ENCODE measurements around the gene ZCCHC18. TPM values are rescaled to one million over a fixed set of nuclear protein-coding genes. Genes with fewer than 3 reads are reported as not detected.

The ZCCHC18 gene
- polyA plus RNA-seq, 2 of the 4 experiments (the other 2 are of a cell fraction): 0.19 to 0.35 TPM

- DNase-seq (ENCODE audit: low read depth in 1 of 2, low spot score in 1 of 2): peak; percentile 15 to 79
- no peaks in the 10 kb centered on the region for H3K4me1 ChIP-seq
- 0 out of 3 replicates have a peak overlapping the region, but pooled peaks have one; percentile 28 for H3K4me2 ChIP-seq
- TF ChIP-seq CBX8 (IDR thresholded peaks at IDR 0.05) (no peak), HEYL (CRISPR knock-in tag; IDR thresholded peaks at IDR 0.05) (no peak), PBX3 (IDR thresholded peaks at IDR 0.05) (no peak), MYC (IDR thresholded peaks at IDR 0.05; ENCODE audit: borderline replicate concordance, low read length) (no peak), RAD21 (conservative IDR thresholded peaks at IDR 0.05 in 1 of 2, IDR thresholded peaks at IDR 0.05 in 1 of 2) (peak; percentile 50 to 60), FOSL2 (IDR thresholded peaks at IDR 0.05) (no peak), FOSL2 (CRISPR knock-in tag; IDR thresholded peaks at IDR 0.05) (no peak), POLR2AphosphoS2 (conservative IDR thresholded peaks at IDR 0.05; ENCODE audit: low read length) (no peak), HOXB5 (CRISPR knock-in tag; IDR thresholded peaks at IDR 0.05) (no peak), NR3C1 (IDR thresholded peaks at IDR 0.05) (no peak), E2F6 (IDR thresholded peaks at IDR 0.05; ENCODE audit: borderline replicate concordance, low read depth) (no peak), CTCF (IDR thresholded peaks at IDR 0.05) (peak; percentile 67), REST (IDR thresholded peaks at IDR 0.05) (no peak), SMC3 (IDR thresholded peaks at IDR 0.05) (peak; percentile 56), FOSB (CRISPR knock-in tag; IDR thresholded peaks at IDR 0.05) (no peak)
- CTCF ChIA-PET: interaction anchor here (1.0 to 3.6 kb wide), 3 partner anchors 14 to 38 kb away, joined by 3 to 18 read pairs (median 15); partner anchors contain the start of gene ZCCHC18
- WGBS (ENCODE audit: missing lambda C conversion rate): under 1% methylated on average over 4 of the region's 4 CpGs
- POLR2A ChIA-PET: no interaction called here
- no peaks in the 10 kb centered on the region for H3K9me3 ChIP-seq
- no peak overlapping the region for H3K4me3 ChIP-seq
- H3K27ac ChIP-seq: no peak overlapping the region
- peak; percentile 100 for FAIRE-seq
- peak; percentile 71 to 84; a peak in 5 of 6 replicates for ATAC-seq
These were observed 14.0 kb upstream of the ZCCHC18 start for GRCh38 chrX:104098151-104098808.

- Histone ChIP-seq H3K27ac (no peak overlapping the region), H3K9me3 (no peaks in the 10 kb centered on the region), H3K4me3 (no peak overlapping the region), H3K4me2 (no peak overlapping the region), H3K4me1 (no peaks in the 10 kb centered on the region)
- DNase-seq (ENCODE audit: low read depth in 1 of 2, low spot score in 1 of 2): no peak
- CTCF ChIA-PET: interaction anchor here (1.0 to 3.6 kb wide), 3 partner anchors 13 to 38 kb away, joined by 3 to 18 read pairs (median 15); partner anchors contain the start of gene ZCCHC18
- peak; percentile 97 for FAIRE-seq
- ATAC-seq: peak; percentile 64 to 74; a peak in 5 of 6 replicates
- POLR2A ChIA-PET: no interaction called here
- no peak for TF ChIP-seq BCL3 (IDR thresholded peaks at IDR 0.05)
- no peak for TF ChIP-seq KDM1A (IDR thresholded peaks at IDR 0.05; ENCODE audit: low read depth)
- TF ChIP-seq ZSCAN20 (CRISPR knock-in tag; IDR thresholded peaks at IDR 0.05): no peak
- no peak for TF ChIP-seq RFX5 (IDR thresholded peaks at IDR 0.05)
- no peak for TF ChIP-seq HES2 (IDR thresholded peaks at IDR 0.05)
- TF ChIP-seq PBX3 (IDR thresholded peaks at IDR 0.05): no peak
- no peak for TF ChIP-seq FOSB (CRISPR knock-in tag; IDR thresholded peaks at IDR 0.05)
- no peak for TF ChIP-seq BHLHE40 (IDR thresholded peaks at IDR 0.05; ENCODE audit: low read depth, low read length)
- TF ChIP-seq HOXB5 (CRISPR knock-in tag; IDR thresholded peaks at IDR 0.05): no peak
- no peak for TF ChIP-seq EP300 (IDR thresholded peaks at IDR 0.05)
- no peak for TF ChIP-seq HOXB13 (CRISPR knock-in tag; IDR thresholded peaks at IDR 0.05; ENCODE audit: low read depth)
- TF ChIP-seq GATA3 (IDR thresholded peaks at IDR 0.05; ENCODE audit: borderline replicate concordance): no peak
- TF ChIP-seq CTCF (IDR thresholded peaks at IDR 0.05): no peak
These were observed 13.4 kb upstream of the ZCCHC18 start for GRCh38 chrX:104098919-104099318.
